Measurements from ENCODE around the gene ZNF311. TPM values are rescaled to one million over a fixed set of nuclear protein-coding genes. Genes with fewer than 3 reads are reported as not detected.
"Not testable (repeated sequence)": the region's sequence is repeated elsewhere in the genome, so short reads cannot be mapped to it uniquely, and the experiment has no call there.

Gene ZNF311
- total and polyA plus RNA-seq, 2 donors (not counting 1 experiment from before 2014, with no cell fraction given) = 0.61 to 3.5 TPM

- H3K27ac ChIP-seq (ENCODE audit: insufficient read depth, low read length) = no peak overlapping the region
- no peaks in the 10 kb centered on the region for H3K27me3 ChIP-seq (ENCODE audit: control insufficient read depth, insufficient read depth, low read length)
- peak overlapping the region; percentile 95 for H2AFZ ChIP-seq (ENCODE audit: low read length)
- no peaks in the 10 kb centered on the region for H3K36me3 ChIP-seq (ENCODE audit: control insufficient read depth, insufficient read depth, low read length)
- no peak overlapping the region for H3K9ac ChIP-seq (ENCODE audit: insufficient read depth, low read length)
- H3K9me3 ChIP-seq (ENCODE audit: control insufficient read depth, insufficient read depth, low read depth, low read length) = no peaks in the 10 kb centered on the region
- TF ChIP-seq CTCF (conservative IDR thresholded peaks at IDR 0.05 in 1 of 2, IDR thresholded peaks at IDR 0.05 in 1 of 2; ENCODE audit: low read depth in 1 of 2, low read length in 2 of 2) = no peak
- TF ChIP-seq EZH2 (IDR thresholded peaks at IDR 0.05; ENCODE audit: low read length, missing control alignments) = no peak
- H4K20me1 ChIP-seq (ENCODE audit: control insufficient read depth, extremely low read depth, insufficient read depth, low read length) = no peaks in the 10 kb centered on the region
- peak overlapping the region; percentile 65 to 84 (median 74) for H3K4me3 ChIP-seq (replicated peaks in 1 of 4; ENCODE audit: control extremely low read depth in 1 of 4, insufficient read depth in 1 of 4, low read depth in 3 of 4, low read length in 4 of 4)
- H3K79me2 ChIP-seq (ENCODE audit: control insufficient read depth, insufficient read depth, low read length) = no peaks in the 10 kb centered on the region
- DNase-seq (ENCODE audit: low read depth in 2 of 2) = peak; percentile 35
- H3K4me1 ChIP-seq (ENCODE audit: control insufficient read depth, extremely low read depth, insufficient read depth, low read length) = peaks cover 4% of the 10 kb centered on the region
- H3K4me2 ChIP-seq (ENCODE audit: extremely low read depth, insufficient read depth, low read length) = peak overlapping the region; percentile 98
Measured at GRCh38 chr6:28953585-28954258, 51.4 kb downstream of the ZNF311 start.

- H3K4me3 ChIP-seq (replicated peaks in 1 of 4; ENCODE audit: control extremely low read depth in 1 of 4, insufficient read depth in 1 of 4, low read depth in 3 of 4, low read length in 4 of 4) = peak overlapping the region; percentile 65 to 84 (median 74)
- H3K27ac ChIP-seq (ENCODE audit: insufficient read depth, low read length) = no peak overlapping the region
- peaks cover 4% of the 10 kb centered on the region for H3K4me1 ChIP-seq (ENCODE audit: control insufficient read depth, extremely low read depth, insufficient read depth, low read length)
- H3K4me2 ChIP-seq (ENCODE audit: extremely low read depth, insufficient read depth, low read length) = peak overlapping the region; percentile 98
- DNase-seq (ENCODE audit: low read depth in 2 of 2) = peak; percentile 56 to 66
- H3K36me3 ChIP-seq (ENCODE audit: control insufficient read depth, insufficient read depth, low read length) = no peaks in the 10 kb centered on the region
- H2AFZ ChIP-seq (ENCODE audit: low read length) = peak overlapping the region; percentile 95
- H4K20me1 ChIP-seq (ENCODE audit: control insufficient read depth, extremely low read depth, insufficient read depth, low read length) = no peaks in the 10 kb centered on the region
- no peaks in the 10 kb centered on the region for H3K27me3 ChIP-seq (ENCODE audit: control insufficient read depth, insufficient read depth, low read length)
- H3K79me2 ChIP-seq (ENCODE audit: control insufficient read depth, insufficient read depth, low read length) = no peaks in the 10 kb centered on the region
- H3K9ac ChIP-seq (ENCODE audit: insufficient read depth, low read length) = no peak overlapping the region
- H3K9me3 ChIP-seq (ENCODE audit: control insufficient read depth, insufficient read depth, low read depth, low read length) = no peaks in the 10 kb centered on the region
- TF ChIP-seq EZH2 (IDR thresholded peaks at IDR 0.05; ENCODE audit: low read length, missing control alignments) = no peak
- no peak for TF ChIP-seq CTCF (conservative IDR thresholded peaks at IDR 0.05 in 1 of 2, IDR thresholded peaks at IDR 0.05 in 1 of 2; ENCODE audit: low read depth in 1 of 2, low read length in 2 of 2)
Measured at GRCh38 chr6:28953039-28953584, 52.0 kb downstream of the ZNF311 start.

GRCh38 chr6:28949656-28950195, 55.4 kb downstream of the ZNF311 start:
- H3K9me3 ChIP-seq (ENCODE audit: control insufficient read depth, insufficient read depth, low read depth, low read length); H2AFZ ChIP-seq (ENCODE audit: low read length); H3K36me3 ChIP-seq (ENCODE audit: control insufficient read depth, insufficient read depth, low read length); H4K20me1 ChIP-seq (ENCODE audit: control insufficient read depth, extremely low read depth, insufficient read depth, low read length); DNase-seq (ENCODE audit: low read depth in 2 of 2); H3K4me1 ChIP-seq (ENCODE audit: control insufficient read depth, extremely low read depth, insufficient read depth, low read length); H3K27ac ChIP-seq (ENCODE audit: insufficient read depth, low read length); H3K27me3 ChIP-seq (ENCODE audit: control insufficient read depth, insufficient read depth, low read length); H3K4me3 ChIP-seq (replicated peaks in 1 of 4; ENCODE audit: control extremely low read depth in 1 of 4, insufficient read depth in 1 of 4, low read depth in 3 of 4, low read length in 4 of 4); H3K4me2 ChIP-seq (ENCODE audit: extremely low read depth, insufficient read depth, low read length); H3K9ac ChIP-seq (ENCODE audit: insufficient read depth, low read length); H3K79me2 ChIP-seq (ENCODE audit: control insufficient read depth, insufficient read depth, low read length): not testable (repeated sequence)
